Smooth muscle cell (in vitro differentiated cells): Measurements from ENCODE around the gene KCNMA1. TPM values are rescaled to one million over a fixed set of nuclear protein-coding genes. Genes with fewer than 3 reads are reported as not detected.
"Not testable (repeated sequence)": the region's sequence is repeated elsewhere in the genome, so short reads cannot be mapped to it uniquely, and the experiment has no call there.

Experiments
- DNase-seq: peaks from one replicate; lab custom pipeline; 2025; ENCODE audit not compliant: unreplicated experiment; lab: John Stamatoyannopoulos, UW
- H2AFZ ChIP-seq: fragments of 200-600 bp; sonication (generic); 2 replicates; pipeline ENCODE4 v1.6.0; 2016; ENCODE audit warnings: antibody characterized with exemption, low read depth, mild to moderate bottlenecking
- H3F3A ChIP-seq: fragments of 200-600 bp; sonication (generic); 2 replicates; pipeline ENCODE4 v1.6.0; 2017; ENCODE audit warnings: antibody characterized with exemption, low read depth
- H3K27ac ChIP-seq: fragments of 200-600 bp; sonication (generic); 2 replicates; pipeline ENCODE4 v1.5.1; 2016; ENCODE audit warnings: low read depth, mild to moderate bottlenecking
- H3K27me3 ChIP-seq: fragments of 200-600 bp; sonication (generic); 2 replicates; pipeline ENCODE4 v1.6.1; 2016; ENCODE audit warnings: low read depth, mild to moderate bottlenecking
- H3K36me3 ChIP-seq: fragments of 200-600 bp; sonication (generic); 2 replicates; pipeline ENCODE4 v1.5.1; 2016; ENCODE audit warnings: low read depth
- H3K4me1 ChIP-seq: fragments of 200-600 bp; sonication (generic); 2 replicates; pipeline ENCODE4 v1.5.1; 2016; ENCODE audit warnings: low read depth
- H3K4me2 ChIP-seq: fragments of 200-600 bp; sonication (generic); 2 replicates; pipeline ENCODE4 v1.6.0; 2016; ENCODE audit warnings: mild to moderate bottlenecking
- H3K4me3 ChIP-seq: fragments of 200-600 bp; sonication (generic); 2 replicates; pipeline ENCODE4 v1.5.1; 2016; ENCODE audit warnings: mild to moderate bottlenecking
- H3K79me2 ChIP-seq: fragments of 200-600 bp; sonication (generic); 2 replicates; pipeline ENCODE4 v1.6.0; 2016; ENCODE audit warnings: low read depth, mild to moderate bottlenecking
- H3K9ac ChIP-seq: fragments of 200-600 bp; sonication (generic); 2 replicates; pipeline ENCODE4 v1.6.0; 2016; ENCODE audit warnings: low read depth
- H3K9me3 ChIP-seq: fragments of 200-600 bp; sonication (generic); replicated peaks from 2 replicates; pipeline ENCODE4 v1.5.1; 2016; ENCODE audit warnings: low read depth
- H4K20me1 ChIP-seq: fragments of 200-600 bp; sonication (generic); 2 replicates; pipeline ENCODE4 v1.6.0; 2016; ENCODE audit warnings: low read depth
- WGBS: methylation state at CpG from one replicate; pipeline ENCODE4 v1.1.7; 2016; ENCODE audit warnings: low lambda C conversion rate; 5-methylcytosine and 5-hydroxymethylcytosine counted together
- polyA plus RNA-seq: library from polyadenylated mRNA; unstranded; fragments of >200 nt; fragmentation: Nextera tagmentation; extraction: Ambion mirVana; gene quantifications from 2 replicates; pipeline ENCODE4 v1.2.1, GENCODE V29; 2016
- total RNA-seq: library from RNA; depleted of rRNA; stranded (reverse); fragments of >200 nt; gene quantifications from 2 replicates; pipeline ENCODE4 v1.2.3, GENCODE V29; 2014
- TF ChIP-seq, protein P1 (sequence below): fragments of 200-600 bp; sonication (generic); IDR thresholded peaks from 2 replicates; pipeline ENCODE4 v1.5.1; 2017; ENCODE audit warnings: borderline replicate concordance, mild to moderate bottlenecking, antibody characterized with exemption; ENCODE audit not compliant: insufficient read depth, poor library complexity, severe bottlenecking

KCNMA1 gene
- total and polyA plus RNA-seq, 2 experiments from 2014 or later: 9.1 to 23.4 TPM

DNA sequence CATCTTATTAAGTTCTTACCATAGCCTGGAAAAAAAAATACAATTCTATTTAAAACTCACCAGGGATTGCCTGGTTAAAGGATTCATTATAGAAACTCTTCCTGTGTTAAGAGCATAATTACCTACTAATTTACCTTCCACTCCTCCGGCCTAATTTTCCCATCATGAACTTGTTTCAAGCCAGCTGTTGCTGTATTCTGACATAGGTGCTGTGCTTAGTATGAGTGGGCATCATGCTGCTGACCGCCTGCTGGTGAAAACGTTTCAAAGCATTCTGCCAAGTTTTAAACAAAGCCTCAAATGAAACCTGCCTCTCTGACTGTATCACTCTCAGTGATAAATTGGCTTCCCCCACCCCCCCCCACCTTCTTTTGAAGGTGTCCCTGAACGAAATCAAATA, 47.8 kb upstream of the KCNMA1 start:
- no peaks in the 10 kb centered on the region for H3K79me2 ChIP-seq
- peaks cover 8% of the 10 kb centered on the region for H3K4me1 ChIP-seq
- no peak overlapping the region for H3K4me3 ChIP-seq
- H3K36me3 ChIP-seq: no peaks in the 10 kb centered on the region
- H4K20me1 ChIP-seq: no peaks in the 10 kb centered on the region
- no peaks in the 10 kb centered on the region for H3K9me3 ChIP-seq
- 70% methylated on average over 4 of the region's 4 CpGs for WGBS
- H3K4me2 ChIP-seq: no peak overlapping the region
- no peak overlapping the region for H3K9ac ChIP-seq
- H2AFZ ChIP-seq: no peak overlapping the region
- no peak for DNase-seq
- peaks cover 17% of the 10 kb centered on the region for H3K27me3 ChIP-seq
- H3F3A ChIP-seq: no peaks in the 10 kb centered on the region
- TF ChIP-seq, protein P1, sequence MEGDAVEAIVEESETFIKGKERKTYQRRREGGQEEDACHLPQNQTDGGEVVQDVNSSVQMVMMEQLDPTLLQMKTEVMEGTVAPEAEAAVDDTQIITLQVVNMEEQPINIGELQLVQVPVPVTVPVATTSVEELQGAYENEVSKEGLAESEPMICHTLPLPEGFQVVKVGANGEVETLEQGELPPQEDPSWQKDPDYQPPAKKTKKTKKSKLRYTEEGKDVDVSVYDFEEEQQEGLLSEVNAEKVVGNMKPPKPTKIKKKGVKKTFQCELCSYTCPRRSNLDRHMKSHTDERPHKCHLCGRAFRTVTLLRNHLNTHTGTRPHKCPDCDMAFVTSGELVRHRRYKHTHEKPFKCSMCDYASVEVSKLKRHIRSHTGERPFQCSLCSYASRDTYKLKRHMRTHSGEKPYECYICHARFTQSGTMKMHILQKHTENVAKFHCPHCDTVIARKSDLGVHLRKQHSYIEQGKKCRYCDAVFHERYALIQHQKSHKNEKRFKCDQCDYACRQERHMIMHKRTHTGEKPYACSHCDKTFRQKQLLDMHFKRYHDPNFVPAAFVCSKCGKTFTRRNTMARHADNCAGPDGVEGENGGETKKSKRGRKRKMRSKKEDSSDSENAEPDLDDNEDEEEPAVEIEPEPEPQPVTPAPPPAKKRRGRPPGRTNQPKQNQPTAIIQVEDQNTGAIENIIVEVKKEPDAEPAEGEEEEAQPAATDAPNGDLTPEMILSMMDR: no peak
- H3K27ac ChIP-seq: no peak overlapping the region

DNA sequence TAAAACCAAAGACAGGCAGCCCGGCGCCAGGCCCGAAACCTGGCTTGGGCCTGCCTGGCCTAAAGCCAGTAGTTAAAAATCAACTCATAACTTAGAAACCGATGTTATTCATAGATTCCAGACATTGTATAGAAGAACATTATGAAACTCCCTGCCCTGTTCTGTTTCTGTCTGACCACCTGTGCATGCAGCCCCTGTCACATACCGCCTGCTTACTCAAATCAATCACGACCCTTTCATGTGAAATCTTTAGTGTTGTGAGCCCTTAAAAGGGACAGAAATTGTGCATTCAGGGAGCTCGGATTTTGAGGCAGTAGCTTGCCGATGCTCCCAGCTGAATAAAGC, 45.5 kb upstream of the KCNMA1 start:
- not testable (repeated sequence) for H2AFZ ChIP-seq, H3K4me2 ChIP-seq, H4K20me1 ChIP-seq, H3K9ac ChIP-seq, H3K79me2 ChIP-seq, H3F3A ChIP-seq, H3K27me3 ChIP-seq, DNase-seq, H3K36me3 ChIP-seq, H3K9me3 ChIP-seq, H3K4me1 ChIP-seq, H3K27ac ChIP-seq, H3K4me3 ChIP-seq
- WGBS: 95% methylated on average over 8 of the region's 8 CpGs

DNA sequence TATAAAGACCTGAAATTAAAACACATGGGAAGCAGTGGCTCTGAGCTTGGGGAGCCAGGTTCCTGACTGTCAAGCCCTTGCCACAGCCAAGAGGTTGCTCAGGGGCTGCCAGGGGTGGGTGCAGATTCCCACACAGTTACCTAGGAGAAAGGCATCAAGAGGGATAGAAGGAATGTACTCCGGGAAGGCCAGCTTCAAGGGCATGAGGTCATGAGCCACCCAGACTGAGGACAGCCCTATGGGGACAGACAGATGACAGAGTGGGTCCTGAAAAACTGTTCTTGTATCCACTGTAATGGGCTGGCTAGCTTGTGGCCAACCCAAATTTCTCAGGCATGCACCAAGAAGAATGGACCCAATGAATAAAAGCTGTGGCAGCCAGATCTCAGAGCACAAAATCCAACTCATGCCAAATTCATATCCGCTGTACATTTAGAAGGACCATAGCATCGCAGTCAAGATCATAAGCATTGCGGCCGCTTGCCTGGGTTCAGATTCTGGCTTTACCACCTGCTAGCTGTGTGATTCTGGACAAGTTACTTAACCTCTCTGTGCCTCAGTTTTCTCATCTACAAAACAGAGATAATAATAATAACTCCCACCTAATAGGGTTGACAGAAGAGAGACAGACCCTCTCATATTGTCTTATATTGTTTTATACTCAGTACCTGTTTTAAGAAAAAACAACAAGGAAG, 44.9 kb upstream of the KCNMA1 start:
- H3K9ac ChIP-seq: no peak overlapping the region
- H3K4me3 ChIP-seq: no peak overlapping the region
- TF ChIP-seq, protein P1: no peak
- H2AFZ ChIP-seq: no peak overlapping the region
- H3K4me1 ChIP-seq: peaks cover 8% of the 10 kb centered on the region
- peaks cover 8% of the 10 kb centered on the region for H3K27me3 ChIP-seq
- H3K79me2 ChIP-seq: no peaks in the 10 kb centered on the region
- H3K9me3 ChIP-seq: no peaks in the 10 kb centered on the region
- WGBS: 92% methylated on average over 5 of the region's 5 CpGs
- no peaks in the 10 kb centered on the region for H4K20me1 ChIP-seq
- no peak overlapping the region for H3K27ac ChIP-seq
- no peaks in the 10 kb centered on the region for H3K36me3 ChIP-seq
- no peak for DNase-seq
- H3K4me2 ChIP-seq: no peak overlapping the region
- H3F3A ChIP-seq: no peaks in the 10 kb centered on the region

DNA sequence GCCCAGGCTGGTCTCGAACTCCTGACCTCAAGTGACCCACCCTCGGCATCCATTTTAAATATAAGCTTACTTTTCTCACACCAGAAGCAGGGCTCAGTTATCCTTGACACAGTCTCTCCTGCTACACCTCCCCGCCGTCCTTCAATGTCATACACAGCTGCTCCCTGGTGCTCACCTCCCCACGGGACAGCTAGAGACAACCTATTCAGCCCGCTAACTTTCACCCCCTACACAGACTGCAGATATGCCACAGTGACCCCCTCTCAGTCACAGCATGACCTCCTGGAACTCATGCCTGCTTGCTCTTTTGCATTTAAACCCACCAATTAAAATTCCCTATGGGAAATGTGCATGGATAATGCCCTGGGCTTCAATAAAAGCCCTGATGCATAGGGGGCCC, 44.2 kb upstream of the KCNMA1 start:
- TF ChIP-seq, protein P1: no peak
- no peak for DNase-seq
- H3K27me3 ChIP-seq: peaks cover 4% of the 10 kb centered on the region
- no peaks in the 10 kb centered on the region for H3K79me2 ChIP-seq
- H3K4me3 ChIP-seq: no peak overlapping the region
- no peaks in the 10 kb centered on the region for H3K9me3 ChIP-seq
- no peak overlapping the region for H3K27ac ChIP-seq
- no peaks in the 10 kb centered on the region for H4K20me1 ChIP-seq
- H3K36me3 ChIP-seq: no peaks in the 10 kb centered on the region
- no peak overlapping the region for H2AFZ ChIP-seq
- H3F3A ChIP-seq: no peaks in the 10 kb centered on the region
- H3K4me2 ChIP-seq: no peak overlapping the region
- no peak overlapping the region for H3K9ac ChIP-seq
- H3K4me1 ChIP-seq: peaks cover 8% of the 10 kb centered on the region
- 91% methylated on average over 6 of the region's 6 CpGs for WGBS
